Measurements from ENCODE around the gene NOS1AP.

GRCh38 chr1:162193815-162194214 lies 124.3 kb downstream of the NOS1AP start:
- TF ChIP-seq POLR2AphosphoS5 (IDR thresholded peaks at IDR 0.05; ENCODE audit: low read depth, low read length) (no peak), POLR2A (IDR thresholded peaks at IDR 0.05; ENCODE audit: low read depth, low read length) (no peak), TAF1 (IDR thresholded peaks at IDR 0.05; ENCODE audit: borderline replicate concordance, low read depth, low read length) (no peak)
